Stimulated activated CD8-positive, alpha-beta memory T cell treated with anti-CD3 and anti-CD28 coated beads, Interleukin-12 subunit alpha, Interleukin-12 subunit beta, amount 100 ng/mL, for 4 hours (primary cell): ENCODE measurements around the gene GNAO1.

ENCODE experiments used
- DNase-seq: peaks from one replicate; pipeline ENCODE4 v3.0.0-alpha.2; 2020; ENCODE audit warnings: low read depth

Gene GNAO1

DNA sequence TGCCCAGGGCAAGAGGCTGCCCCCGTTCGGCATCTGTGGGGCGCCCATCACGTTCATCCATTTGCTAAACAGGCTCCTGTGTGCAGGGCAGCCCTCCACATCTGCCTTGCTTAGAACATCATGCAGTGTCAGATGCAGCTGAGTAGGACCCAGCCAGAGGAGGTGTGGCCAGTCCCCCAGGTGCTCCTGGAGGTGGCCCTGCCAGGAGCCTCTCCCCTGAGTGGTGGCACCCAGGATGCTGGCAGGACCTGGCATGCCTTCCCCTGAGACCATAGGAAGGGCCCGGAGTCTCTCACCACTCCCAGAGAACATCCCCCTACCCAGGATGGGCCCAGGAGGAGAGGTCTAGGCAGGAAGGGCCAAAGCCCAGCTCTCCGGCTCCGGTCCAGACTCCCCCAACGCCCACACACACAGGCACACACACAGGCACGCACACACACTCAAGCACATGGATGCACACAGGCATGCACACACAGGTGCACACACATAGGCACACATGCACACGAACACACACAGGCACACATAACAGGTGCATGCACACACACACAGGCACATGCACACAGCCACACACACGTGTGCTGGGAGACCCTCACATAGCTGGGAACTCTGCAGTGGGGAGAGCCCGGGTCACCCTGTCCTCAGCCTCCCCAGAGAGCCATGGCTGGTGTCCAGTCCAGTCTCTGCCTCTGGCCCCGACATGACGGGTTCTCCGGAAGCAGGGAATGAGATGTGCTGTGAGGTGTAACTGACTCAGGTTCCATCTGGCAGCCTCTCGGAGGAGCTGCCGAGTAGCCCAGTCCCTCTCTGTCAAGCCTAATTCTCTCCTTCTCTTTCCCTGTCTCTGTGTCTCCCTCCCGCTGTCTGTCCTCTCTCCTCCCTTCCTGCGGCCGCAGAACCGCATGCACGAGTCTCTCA lies 159.5 kb downstream of the GNAO1 start:
- no peak for DNase-seq

DNA sequence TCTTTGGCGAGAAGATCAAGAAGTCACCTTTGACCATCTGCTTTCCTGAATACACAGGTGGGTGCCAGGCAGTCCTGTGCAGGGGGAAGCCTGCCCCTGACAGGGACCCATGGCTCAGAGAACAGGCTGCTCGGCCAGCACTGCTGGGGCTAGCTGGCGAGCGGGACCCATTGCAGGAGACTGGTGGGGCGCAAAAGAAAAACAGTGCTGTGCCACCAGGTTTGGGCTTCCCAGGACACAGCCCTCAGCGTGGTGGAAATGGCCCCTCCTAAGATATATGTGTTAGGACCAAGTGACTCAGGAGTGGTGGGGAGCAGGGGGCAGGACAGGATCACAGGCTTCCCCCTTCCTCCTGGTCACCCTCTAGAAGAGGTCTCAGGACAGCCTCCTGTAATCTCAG lies 160.2 kb downstream of the GNAO1 start:
- DNase-seq: no peak

DNA sequence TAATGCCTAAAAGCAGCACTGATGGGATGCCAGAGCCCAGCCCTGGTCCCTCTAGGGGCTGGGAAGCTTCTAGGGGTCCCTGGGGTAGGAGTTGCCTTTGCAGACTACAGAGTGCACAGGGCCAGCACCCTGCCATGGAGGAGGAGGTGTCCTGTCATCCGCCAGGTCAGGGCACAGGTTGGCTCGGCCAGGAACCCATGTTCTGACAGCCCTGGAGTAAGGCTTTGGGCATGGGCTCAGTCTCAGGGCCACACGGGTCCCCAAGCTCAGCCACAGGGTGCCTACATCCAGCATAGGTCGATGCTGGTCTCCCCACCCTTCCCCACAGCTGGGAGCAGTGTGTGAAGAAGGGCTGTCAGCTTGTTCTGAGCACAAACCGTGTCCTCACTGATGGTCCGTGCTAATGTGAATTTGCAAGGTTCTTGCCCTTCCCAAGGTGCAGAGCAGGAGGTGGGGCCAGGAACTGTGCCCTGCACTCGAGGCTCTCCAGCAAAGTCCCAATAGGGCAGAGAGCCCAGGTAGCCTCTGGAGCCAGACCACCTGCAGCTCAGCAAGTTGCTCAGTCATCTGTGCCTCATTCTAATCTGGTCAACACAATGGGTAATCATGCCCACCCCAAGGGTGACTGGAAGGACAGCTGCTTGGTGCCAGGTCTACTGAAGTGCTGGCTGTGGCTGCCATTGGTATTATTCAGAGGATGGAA lies 161.2 kb downstream of the GNAO1 start:
- no peak for DNase-seq

DNA sequence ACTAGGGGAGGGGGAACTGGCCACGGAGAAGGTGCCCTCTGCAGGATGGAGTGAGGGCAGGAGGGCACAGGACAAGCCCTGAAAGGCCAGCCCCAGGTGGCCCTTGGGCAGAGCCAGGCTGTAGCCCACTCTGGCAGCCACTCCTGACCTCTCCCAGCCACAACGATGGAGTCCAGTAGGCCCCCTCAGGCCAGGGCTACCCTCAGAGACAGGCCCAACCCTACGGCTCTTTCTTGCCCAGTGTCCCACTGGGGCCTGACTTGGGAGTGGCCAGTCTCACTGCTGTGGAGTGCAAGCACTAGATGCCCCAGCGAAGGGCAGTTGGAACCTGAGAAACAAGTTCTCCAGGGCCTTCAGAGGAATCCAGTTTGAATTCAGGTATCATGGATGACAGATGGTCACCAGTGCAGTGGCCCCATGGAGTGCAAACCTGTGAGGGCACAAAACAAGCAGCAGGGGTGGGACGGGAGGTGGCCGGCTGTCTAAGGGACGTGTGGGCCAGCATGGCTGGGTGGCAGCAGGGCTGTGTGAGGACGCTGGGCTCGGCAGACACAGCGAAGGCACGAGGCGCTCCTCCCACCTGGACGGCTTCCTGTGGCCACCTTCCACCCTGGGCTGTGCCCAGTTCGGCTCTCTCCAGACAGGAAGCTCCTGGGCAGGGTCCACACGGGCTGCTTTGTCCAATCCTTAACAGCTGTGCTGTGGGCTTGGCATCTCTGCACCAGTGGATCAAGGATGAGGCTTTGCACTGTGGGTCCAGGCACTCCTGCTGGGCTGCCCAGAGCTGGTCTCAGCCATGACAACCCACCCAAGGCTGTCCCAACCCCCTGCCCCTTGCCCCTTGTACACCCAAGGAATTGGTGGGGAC lies 162.0 kb downstream of the GNAO1 start:
- no peak for DNase-seq

DNA sequence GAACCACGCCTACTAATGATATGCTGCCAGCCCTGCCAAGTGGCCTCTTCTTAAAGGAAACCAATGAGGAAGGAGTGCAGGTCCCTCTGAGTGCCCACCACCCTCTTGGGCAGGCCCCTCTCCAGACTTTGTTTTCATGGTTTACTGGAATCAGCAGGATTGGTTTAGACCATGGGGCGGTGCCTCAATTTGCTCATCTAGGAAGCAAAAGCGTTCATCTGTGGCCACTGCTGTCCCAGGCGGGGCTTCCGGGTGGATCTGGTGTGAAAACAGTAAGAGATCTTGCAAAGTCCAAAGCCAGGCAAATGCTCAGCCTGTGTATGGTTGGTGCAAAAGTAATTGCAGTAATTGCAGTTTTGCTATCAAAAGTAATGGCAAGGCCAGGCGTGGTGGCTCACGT lies 162.7 kb downstream of the GNAO1 start:
- DNase-seq: no peak

DNA sequence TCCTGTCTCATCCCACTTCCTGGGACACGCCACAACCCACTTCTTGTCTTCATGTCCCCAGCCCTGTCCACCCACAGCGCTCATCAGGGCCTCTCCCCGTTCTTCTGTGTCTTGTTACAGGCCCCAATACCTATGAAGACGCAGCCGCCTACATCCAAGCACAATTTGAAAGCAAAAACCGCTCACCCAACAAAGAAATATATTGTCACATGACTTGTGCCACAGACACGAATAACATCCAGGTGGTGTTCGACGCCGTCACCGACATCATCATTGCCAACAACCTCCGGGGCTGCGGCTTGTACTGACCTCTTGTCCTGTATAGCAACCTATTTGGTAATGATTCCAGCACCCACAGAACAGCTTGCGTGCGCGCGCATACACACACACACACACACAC lies 163.5 kb downstream of the GNAO1 start:
- DNase-seq: no peak

DNA sequence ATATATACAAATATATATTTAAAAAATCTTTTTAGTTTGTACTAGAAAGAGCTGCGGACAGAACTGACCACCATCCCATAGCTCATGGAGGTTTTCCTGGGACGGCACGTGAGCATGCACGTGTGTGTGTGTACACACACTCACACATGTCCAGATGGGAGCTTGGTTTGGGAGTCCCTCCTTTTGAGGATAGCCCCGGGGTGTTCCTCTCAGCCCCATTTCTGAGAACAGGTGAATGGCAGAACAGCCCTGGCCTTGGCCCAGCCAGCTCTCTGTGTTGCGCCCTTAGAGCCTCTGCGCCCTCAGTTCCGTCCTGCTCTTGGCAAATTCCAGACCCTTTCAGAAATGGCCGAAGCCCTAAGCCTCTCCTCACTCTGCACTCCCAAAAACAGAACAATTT lies 163.9 kb downstream of the GNAO1 start:
- no peak for DNase-seq

DNA sequence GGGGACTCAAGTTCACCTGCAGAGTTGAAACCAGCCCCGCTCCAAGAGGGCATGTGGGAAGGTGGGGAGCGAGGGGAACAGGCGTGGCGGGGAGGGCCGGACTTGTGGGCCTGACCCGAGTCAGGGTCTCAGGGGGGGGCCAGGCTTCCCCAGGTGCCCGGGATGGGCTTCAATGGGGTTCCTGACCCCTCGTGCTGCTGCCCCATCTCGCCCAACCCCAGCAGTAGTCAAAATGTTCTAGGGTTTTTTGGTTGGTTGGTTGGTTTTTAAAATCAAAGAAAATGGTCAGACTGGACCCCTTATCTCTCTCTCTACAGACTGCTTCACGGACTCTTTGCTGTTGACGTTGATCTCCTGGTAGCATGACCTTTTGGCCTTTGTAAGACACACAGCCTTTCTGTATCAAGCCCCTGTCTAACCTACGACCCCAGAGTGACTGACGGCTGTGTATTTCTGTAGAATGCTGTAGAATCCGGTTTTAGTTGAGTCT lies 164.5 kb downstream of the GNAO1 start:
- DNase-seq: no peak

DNA sequence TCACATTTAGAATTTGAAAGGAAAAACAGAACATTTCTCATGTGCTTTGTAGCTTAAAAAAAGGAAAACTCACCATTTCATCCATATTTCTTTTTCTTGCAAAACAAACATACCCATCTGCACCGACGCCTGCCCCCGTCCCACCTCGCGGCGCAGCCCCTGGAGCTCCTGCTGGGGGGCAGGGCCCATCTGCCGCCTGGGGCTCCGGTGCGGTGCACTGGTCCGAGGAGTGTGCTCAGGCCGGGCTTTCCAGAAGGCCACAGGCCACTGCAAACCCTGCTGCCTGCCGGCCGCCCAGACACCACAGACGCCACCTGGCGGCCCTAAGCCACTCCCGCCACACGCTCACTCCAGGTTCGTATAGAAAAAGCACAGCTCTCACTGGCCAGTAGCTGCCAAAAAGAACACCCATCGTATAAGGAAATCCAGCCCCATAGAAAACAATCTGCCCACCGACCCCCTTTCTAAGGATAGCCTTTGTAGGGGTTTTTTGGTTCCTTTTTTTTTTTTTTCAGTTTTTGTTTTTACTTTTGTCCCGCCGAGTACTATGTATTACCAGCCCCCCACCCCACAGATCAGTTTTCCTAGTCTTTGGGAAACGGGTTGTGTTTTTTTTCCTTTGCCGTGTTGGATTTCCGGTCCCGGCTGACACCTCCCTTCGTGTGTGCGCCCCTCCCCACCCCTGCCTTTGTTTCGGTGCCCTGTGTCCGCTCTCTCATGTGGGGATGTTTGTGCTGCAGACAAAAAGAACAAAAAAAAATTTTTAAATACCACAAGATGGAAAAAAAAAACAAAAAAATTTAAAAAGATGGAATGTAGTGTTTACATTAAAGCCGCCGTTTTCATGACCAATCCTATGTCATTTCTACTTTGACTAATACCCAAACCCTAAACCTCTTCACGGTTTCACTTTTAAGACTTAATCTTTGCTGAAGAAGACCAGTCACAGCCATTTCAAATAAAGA lies 165.3 kb downstream of the GNAO1 start:
- DNase-seq: peak; percentile 25

DNA sequence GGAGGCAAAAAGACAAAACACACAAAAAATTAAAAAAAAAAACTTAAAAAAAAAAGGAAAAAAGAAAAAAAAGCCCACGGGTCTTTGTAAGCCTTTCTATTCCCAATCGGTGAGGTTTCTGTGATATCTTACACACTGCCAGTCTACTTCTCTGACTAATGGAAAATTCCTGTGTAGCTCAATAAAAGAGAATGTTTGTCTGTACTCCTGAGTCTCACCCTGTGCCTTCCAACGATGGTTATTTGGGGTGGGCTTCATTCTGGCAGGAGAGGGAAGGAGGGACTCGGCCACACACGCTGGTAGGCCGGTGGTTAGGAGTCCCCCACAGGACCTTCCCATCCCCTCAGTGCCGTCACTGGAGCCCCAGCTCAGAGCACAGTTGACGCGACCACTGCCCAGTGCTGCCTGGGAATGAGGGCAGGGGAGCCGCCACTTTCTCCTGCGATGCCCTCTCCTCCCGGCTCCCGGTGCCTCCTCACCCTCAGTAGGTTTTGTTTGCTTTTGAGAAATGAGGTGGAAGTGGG lies 166.0 kb downstream of the GNAO1 start:
- DNase-seq: no peak

DNA sequence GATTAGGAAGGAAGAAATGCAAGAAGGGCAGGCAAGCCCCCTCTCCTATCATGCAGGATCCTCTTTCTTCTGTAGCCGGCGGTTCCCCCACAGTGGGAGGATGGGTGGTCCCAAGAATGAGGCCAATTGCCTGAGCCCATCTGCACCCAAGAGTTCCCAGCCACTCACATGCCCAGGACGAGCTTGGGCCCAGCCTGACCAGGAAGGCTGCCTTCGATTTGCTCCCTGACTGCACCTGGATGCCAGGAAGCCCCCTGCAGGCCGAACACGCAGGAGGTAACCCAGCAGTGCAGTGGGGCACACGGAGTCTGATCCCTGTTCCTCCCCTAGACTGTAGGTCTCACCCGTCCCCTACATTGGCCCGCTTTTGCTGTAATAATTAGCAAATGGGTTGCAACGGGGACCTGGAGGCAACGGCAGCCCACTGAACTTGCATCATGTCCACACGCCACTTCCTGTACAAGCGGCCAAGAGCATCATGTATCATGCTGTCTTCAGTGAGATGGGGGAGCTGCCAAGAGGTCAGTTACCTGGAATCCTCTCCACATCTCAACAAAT lies 166.6 kb downstream of the GNAO1 start:
- no peak for DNase-seq

DNA sequence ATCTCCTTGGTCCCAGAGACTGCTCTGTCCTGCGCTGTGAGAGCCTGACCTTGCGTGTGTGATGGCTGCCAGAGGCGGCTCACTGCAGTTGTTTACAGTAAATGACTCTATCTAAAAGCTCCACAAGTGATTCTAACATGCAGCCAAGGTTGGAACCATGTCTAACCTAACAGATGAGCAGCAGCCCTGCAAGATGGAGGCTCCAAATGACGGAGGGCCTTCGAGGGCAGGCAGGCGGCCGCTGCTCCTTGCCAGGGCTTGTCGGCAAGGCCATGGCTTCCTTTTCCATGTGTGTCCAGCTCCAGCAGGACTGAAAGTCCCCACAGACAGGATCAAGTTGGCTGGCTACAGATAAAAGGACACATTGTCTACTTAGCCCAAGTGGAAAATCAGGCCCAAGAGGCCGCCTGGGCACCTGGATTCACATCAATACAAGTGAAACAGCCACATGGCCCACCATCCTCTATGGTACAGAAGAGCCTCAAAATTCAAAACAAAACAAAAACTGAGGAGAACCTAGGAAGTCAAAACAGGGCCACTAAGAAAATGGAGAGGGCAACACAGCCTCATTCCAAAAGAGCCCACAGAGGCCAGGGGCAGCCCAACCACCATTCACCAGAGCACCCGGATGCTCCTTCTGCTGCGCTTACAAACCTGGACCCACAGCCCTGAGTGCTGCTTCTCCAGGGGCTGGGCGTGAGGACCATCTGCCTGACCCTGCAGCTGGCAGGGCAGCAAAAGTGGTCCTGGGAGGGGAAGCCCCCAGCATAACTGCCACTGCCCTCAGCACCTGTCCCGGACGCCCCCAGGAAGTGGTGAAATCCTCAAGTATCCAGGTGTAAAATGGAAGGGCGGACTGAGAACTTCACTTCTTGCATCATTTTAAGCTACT lies 169.1 kb downstream of the GNAO1 start:
- no peak for DNase-seq

DNA sequence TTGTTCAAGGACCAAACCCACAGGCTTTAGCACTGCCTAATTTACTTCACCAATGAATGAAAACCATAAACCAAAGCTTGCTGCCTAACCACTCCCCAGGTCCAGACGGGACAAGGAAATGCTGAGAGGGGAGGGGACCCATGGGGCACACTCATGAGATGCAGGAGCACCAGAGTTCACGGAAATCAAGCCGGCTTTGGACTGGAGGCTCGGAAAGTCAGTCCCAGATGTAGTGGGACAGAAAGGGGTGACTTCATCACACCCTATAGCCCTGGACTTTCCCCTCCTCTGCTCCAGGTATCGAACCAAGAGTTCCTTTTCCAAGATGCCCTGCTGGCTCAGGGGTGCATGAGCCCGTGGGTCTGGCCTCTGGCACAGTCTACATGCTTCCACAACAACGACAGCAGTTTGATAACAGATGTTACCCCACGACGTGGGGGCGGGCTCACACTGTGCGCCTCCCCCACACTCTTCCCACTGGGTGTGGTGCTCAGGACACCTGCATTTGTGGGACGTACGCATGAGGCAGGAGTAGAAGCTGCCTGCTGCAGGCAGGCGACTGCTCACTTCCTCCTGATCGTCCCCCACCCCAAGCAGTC lies 170.9 kb downstream of the GNAO1 start:
- no peak for DNase-seq

DNA sequence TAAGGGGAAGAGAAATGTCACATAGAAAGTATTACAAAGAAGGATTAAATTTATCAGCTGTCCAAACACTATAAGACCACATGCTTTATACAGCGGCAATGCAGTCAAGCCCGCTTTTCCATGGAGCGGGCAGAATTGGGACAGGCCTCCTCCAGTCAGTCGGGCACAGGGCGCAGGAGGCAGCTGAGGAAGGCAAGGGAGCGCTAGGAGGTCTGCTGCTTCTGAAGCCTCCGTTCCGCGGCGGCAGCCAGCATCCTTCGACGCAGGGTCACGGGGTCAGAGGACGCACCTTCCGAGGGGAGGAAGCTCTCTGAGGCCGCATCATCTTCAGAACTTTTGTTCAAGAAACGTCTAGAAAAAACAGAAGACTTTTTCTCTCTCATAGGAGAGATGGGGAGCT lies 171.4 kb downstream of the GNAO1 start:
- DNase-seq: no peak

DNA sequence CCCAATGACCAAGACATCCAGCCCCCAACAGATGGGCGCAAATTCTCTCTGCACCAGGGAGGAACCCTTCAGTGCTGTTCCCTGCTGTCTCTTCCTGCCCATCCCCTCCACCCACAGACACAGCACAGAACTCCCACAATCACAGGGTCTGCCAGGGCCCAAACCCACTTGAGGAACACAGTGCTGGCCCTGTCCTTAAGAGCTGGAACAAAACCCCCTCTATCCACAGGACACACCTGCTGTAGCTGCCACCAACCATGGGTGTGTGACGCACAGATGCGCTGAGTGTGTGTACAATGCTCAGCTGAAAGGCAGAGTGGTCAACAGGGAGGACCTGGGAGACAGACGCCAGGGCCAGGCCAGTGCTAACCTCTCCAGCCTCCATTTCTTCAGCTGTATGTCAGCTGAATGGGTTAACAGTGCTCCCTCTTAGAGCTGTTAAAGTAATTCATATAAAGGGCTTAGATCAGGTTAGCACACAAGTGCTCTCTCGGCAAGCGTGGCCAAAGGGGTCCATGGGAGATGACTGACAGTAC lies 172.0 kb downstream of the GNAO1 start:
- DNase-seq: no peak

DNA sequence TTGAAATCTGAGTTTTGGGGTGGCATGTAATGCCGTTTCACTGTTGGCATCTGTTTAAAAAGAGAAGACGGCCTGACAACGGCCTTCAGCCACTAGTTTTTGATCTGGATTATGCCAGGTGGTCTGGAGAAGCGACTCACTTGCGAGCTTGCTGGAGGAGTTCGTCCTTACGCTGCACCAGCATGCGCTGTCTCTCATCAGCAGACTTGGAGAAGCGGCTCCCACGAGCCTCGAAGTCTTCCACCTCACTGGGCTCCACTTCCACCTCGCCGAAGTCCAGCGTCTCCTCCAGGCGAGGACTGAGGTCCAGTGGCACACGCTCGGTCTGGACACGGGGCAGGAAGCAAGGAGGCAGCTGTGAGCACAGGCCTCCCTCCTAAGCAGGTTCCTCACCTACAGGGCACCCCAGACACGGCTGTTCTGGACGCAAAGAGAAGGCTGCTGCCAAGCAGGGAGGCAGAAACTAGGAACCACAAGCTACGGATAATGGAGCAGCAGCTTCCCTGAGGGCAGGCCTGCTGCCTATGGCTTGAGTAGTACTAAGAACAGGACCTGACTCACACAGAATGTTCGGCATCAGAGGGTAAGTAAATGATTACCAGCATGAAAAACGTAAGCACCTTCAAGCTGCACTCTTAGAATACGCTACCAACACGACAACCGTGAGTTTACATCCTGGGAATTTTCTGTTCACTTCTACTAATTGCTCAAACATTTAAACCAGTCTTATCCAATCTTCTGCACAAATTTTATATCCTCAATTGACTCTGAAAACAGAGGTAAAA lies 172.7 kb downstream of the GNAO1 start:
- DNase-seq: no peak

DNA sequence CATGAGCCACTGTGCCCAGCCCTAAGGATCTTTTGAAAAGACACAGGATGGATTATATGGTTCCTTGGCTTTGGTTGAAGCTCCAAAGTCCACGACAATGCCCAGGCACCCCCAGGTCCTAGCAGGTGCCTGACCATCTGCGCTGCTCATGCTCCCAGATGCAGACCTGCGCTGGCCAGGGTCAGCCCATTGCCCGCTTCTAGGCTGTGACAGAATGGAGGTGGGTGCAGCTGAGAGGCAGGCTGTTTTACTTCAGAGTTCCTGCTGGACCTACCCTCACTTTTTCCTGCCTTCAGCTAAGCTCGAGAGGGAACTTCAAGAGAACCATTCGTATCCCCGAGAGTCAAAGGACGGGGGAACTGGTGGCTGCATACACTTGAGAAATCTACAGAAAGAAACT lies 173.6 kb downstream of the GNAO1 start:
- no peak for DNase-seq

DNA sequence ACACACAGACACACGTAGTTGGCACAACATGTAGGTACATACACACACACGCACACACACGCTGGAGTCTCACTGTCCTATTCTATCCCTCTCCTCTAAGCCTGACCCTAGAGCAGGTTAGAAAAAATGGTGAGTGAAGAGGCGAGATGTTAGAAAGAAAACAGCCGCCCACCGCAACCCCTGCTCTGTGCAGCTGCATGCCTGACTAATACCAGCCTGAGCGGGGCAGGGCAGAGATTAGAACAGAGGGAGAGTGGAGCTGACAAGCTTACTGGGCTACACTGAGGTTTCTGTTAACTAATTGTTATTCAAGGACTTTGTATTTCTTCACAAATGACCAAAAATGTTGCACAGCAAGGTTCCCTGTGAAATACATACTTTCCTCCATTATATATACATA lies 174.3 kb downstream of the GNAO1 start:
- no peak for DNase-seq
